GM12878 (cell line): Measurements from ENCODE around the gene SFN. TPM values are rescaled to one million over a fixed set of nuclear protein-coding genes. Genes with fewer than 3 reads are reported as not detected.

Source experiments
- ATAC-seq: fragments of 200-7000 bp; cut with Tn5 transposase; 3 replicates; pipeline ENCODE4 v1.9.1; 2020; ENCODE audit warnings: mild to moderate bottlenecking, moderate library complexity
- BruUV-seq: library from RNA; stranded (reverse); fragments of 400-500 nt; replicated peaks from 2 replicates; lab custom pipeline; 2021; lab: Mats Ljungman, UMichigan
- CTCF ChIA-PET: fragments of 300-600 bp; sonication (Branson Sonifier 250); formaldehyde crosslinking; extraction: SDS; loops from one replicate; lab custom pipeline; 2021; ENCODE audit warnings: inconsistent platforms; lab: Yijun Ruan, JAX
- POLR2A ChIA-PET: fragments of 350-600 bp; formaldehyde crosslinking; extraction: SDS; loops from one replicate; lab custom pipeline; 2021; ENCODE audit warnings: inconsistent platforms; lab: Charles Lee
- RAD21 ChIA-PET: fragments of 300-600 bp; sonication (Branson Sonifier 250); formaldehyde crosslinking; loops from one replicate; lab custom pipeline; 2023; ENCODE audit warnings: antibody characterized with exemption; ENCODE audit not compliant: unreplicated experiment; lab: Charles Lee
- SMC1A ChIA-PET: fragments of 300-600 bp; sonication (Branson Sonifier 250); formaldehyde crosslinking; loops from one replicate; lab custom pipeline; 2023; ENCODE audit not compliant: unreplicated experiment, uncharacterized antibody; lab: Charles Lee
- DNase-seq: peaks from one replicate; pipeline ENCODE4 v3.0.0-alpha.2; 2011; ENCODE audit warnings: low read depth, low spot score
- FAIRE-seq: peaks from 3 replicates; lab custom pipeline; 2011; peaks lifted over from hg19 to GRCh38; lab: Jason Lieb, UNC
- H2AFZ ChIP-seq: 2 replicates; pipeline ENCODE4 v1.6.0; 2011; ENCODE audit warnings: low read depth, low read length, control low read depth; ENCODE audit not compliant: control insufficient read depth
- H3K27ac ChIP-seq: 2 replicates; pipeline ENCODE4 v1.5.1; 2011; ENCODE audit warnings: control low read depth; ENCODE audit not compliant: control insufficient read depth, insufficient read depth
- H3K27me3 ChIP-seq, 2 experiments: replicated peaks in 1 of 2; 2 replicates each; pipeline versions ENCODE4 v1.6.0 to v1.6.1; 2011; ENCODE audit warnings: low read length in 1 of 2; ENCODE audit not compliant: control insufficient read depth in 2 of 2, insufficient read depth in 2 of 2
- H3K36me3 ChIP-seq, 2 experiments: 2 replicates each; pipeline ENCODE4 v1.5.1; 2011; ENCODE audit warnings: low read length in 1 of 2; ENCODE audit not compliant: control insufficient read depth in 2 of 2, insufficient read depth in 2 of 2
- H3K4me1 ChIP-seq: 2 replicates; pipeline ENCODE4 v1.6.1; 2011; ENCODE audit warnings: mild to moderate bottlenecking, low read length, moderate library complexity, mixed read lengths; ENCODE audit not compliant: control insufficient read depth, insufficient read depth
- H3K4me2 ChIP-seq: 2 replicates; pipeline ENCODE4 v1.6.0; 2011; ENCODE audit warnings: control low read depth; ENCODE audit not compliant: control insufficient read depth, insufficient read depth
- H3K4me3 ChIP-seq: fragments of 200-600 bp; sonication (generic); 2 replicates; pipeline ENCODE4 v1.5.1; 2016
- H3K79me2 ChIP-seq: 2 replicates; pipeline ENCODE4 v1.6.0; 2011; ENCODE audit warnings: low read length; ENCODE audit not compliant: control insufficient read depth, insufficient read depth
- H3K9ac ChIP-seq: 2 replicates; pipeline ENCODE4 v1.8.0; 2011; ENCODE audit warnings: low read length, control low read depth, mixed read lengths; ENCODE audit not compliant: control insufficient read depth, insufficient read depth
- H3K9me3 ChIP-seq: replicated peaks from 3 replicates; pipeline ENCODE4 v1.5.1; 2011; ENCODE audit warnings: mild to moderate bottlenecking, low read length; ENCODE audit not compliant: control insufficient read depth, insufficient read depth
- H4K20me1 ChIP-seq: 2 replicates; pipeline ENCODE4 v1.6.0; 2011; ENCODE audit not compliant: control insufficient read depth, insufficient read depth
- DPF2 ChIP-seq: fragments of 450-650 bp; IDR thresholded peaks from 2 replicates; pipeline ENCODE4 v1.6.1; 2017; ENCODE audit warnings: mild to moderate bottlenecking
- ESRRA ChIP-seq: IDR thresholded peaks from 2 replicates; pipeline ENCODE4 v1.6.1; 2012; ENCODE audit warnings: mild to moderate bottlenecking, low read length, improper control_type of control experiment
- HDAC6 ChIP-seq: fragments of 200-600 bp; sonication (generic); IDR thresholded peaks from one replicate; pipeline ENCODE4 v1.8.0; 2017; ENCODE audit warnings: antibody characterized with exemption; ENCODE audit not compliant: unreplicated experiment
- MXI1 ChIP-seq: fragments of 150-350 bp; IDR thresholded peaks from 2 replicates; pipeline ENCODE4 v1.6.1; 2011; ENCODE audit warnings: low read depth, mild to moderate bottlenecking, inconsistent platforms, low read length, improper control_type of control experiment
- RAD51 ChIP-seq: fragments of 450-650 bp; IDR thresholded peaks from 2 replicates; pipeline ENCODE4 v1.6.1; 2016; ENCODE audit warnings: moderate library complexity, mild to moderate bottlenecking, inconsistent platforms
- RELA ChIP-seq: fragments of 450-650 bp; IDR thresholded peaks from 2 replicates; pipeline ENCODE4 v1.8.0; 2014; ENCODE audit warnings: borderline replicate concordance; ENCODE audit not compliant: partially characterized antibody
- TARDBP ChIP-seq: IDR thresholded peaks from 2 replicates; pipeline ENCODE4 v1.6.1; 2016; ENCODE audit warnings: borderline replicate concordance
- TBL1XR1 ChIP-seq: IDR thresholded peaks from 2 replicates; pipeline ENCODE4 v1.6.1; 2012; ENCODE audit warnings: low read depth, low read length, improper control_type of control experiment
- WRNIP1 ChIP-seq: IDR thresholded peaks from 2 replicates; pipeline ENCODE4 v1.6.1; 2011; ENCODE audit warnings: low read depth, low read length, improper control_type of control experiment, borderline replicate concordance
- ZNF384 ChIP-seq: IDR thresholded peaks from 2 replicates; pipeline ENCODE4 v1.6.1; 2012; ENCODE audit warnings: low read depth, mild to moderate bottlenecking, low read length, improper control_type of control experiment, borderline replicate concordance
- ZNF622 ChIP-seq: fragments of 450-650 bp; IDR thresholded peaks from 2 replicates; pipeline ENCODE4 v1.6.1; 2017; ENCODE audit warnings: mild to moderate bottlenecking, inconsistent platforms
- WGBS: methylation state at CpG from one replicate; pipeline ENCODE4 v1.1.6; 2016; ENCODE audit warnings: low lambda C conversion rate; ENCODE audit not compliant: insufficient replicate concordance, insufficient coverage; ENCODE audit errors: missing lambda C conversion rate; 5-methylcytosine and 5-hydroxymethylcytosine counted together
- in situ Hi-C: fragments of 300-500 bp; cut with MboI; formaldehyde crosslinking; loops from 9 replicates; pipeline ENCODE4 v1.14.3; 2018; ENCODE audit warnings: mixed read lengths
- intact Hi-C: fragments of 100-400 bp; cut with micrococcal nuclease; formaldehyde crosslinking; loops from one replicate; pipeline ENCODE4 v1.14.2; 2022; ENCODE audit not compliant: unreplicated experiment
- polyA plus RNA-seq, 11 experiments: library from polyadenylated mRNA; depleted of rRNA in 4 of 11; unstranded in 6 of 11; stranded (reverse) in 5 of 11; fragments of >200 nt; fragmentation: Nextera tagmentation in 4 of 11; fragmentation: Illumina TruSeq in 1 of 11; extraction: Ambion mirVana in 4 of 11; extraction: Trizol in 1 of 11; gene quantifications; 1 replicate in 1 of 11; 2 replicates in 10 of 11; pipeline versions ENCODE4 v1.2.1 to v1.2.3, GENCODE V29; 2011 to 2016; ENCODE audit warnings: inconsistent platforms in 2 of 11, missing spikeins in 2 of 11, low read depth in 1 of 11
- total RNA-seq, 4 experiments: library from RNA; depleted of rRNA in 3 of 4; stranded (reverse); fragments of >200 nt in 3 of 4; fragmentation: Illumina TruSeq in 1 of 4; extraction: Trizol in 1 of 4; gene quantifications; 2 replicates each; pipeline versions ENCODE4 v1.2.1 to v1.2.3, GENCODE V29; 2013 to 2021
- TF ChIP-seq, protein P1 (sequence below): fragments of 450-650 bp; IDR thresholded peaks from 2 replicates; pipeline ENCODE4 v1.6.1; 2016; ENCODE audit warnings: mild to moderate bottlenecking
- TF ChIP-seq, protein P2 (sequence below): IDR thresholded peaks from 2 replicates; pipeline ENCODE4 v1.6.1; 2012; ENCODE audit warnings: mild to moderate bottlenecking, low read depth, low read length

The SFN gene
- total and polyA plus RNA-seq, 10 of the 15 experiments (the other 5 are each of a cell fraction or from before 2014, with no cell fraction given) = 0.19 to 2.9 (median 1.0) TPM

DNA sequence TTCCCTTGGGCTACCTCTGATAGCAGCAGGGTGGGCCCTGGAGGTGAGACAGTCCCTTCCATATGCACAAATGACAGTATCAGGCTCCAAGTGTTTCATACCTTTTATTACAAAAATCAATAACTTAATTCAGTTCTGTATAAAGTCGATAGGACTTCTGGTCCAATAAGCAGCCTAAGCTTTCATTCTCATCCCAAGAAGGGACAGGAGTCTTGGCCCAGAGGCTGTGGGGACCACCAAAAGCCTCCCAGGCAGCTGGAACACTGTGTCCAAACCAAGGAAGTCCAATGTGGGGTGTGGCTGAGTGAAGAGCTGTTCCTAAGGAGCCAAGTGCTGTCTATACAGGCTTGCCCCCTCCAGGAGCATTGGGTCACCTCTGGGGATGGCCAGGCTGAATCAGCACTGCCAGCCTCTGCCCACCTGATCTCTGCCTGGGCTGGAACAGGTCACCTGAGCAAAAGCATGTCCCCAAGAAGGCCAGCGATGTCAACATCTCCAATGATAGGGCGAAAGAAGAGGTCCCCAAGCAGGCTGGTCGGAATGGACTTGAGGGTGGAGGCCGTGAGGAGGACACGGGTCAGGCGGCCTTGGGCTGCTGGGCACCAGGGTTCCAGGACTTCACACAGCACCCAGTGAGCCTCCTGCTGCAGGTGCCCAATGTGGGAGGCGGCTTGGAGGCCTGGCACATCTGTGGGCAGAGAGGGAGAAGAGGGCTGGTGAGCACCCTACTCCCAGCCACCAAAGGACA, 48.6 kb downstream of the SFN start:
- Histone ChIP-seq H3K4me2 (no peak overlapping the region), H3K27ac (no peak overlapping the region), H3K4me1 (no peaks in the 10 kb centered on the region), H3K27me3 (no peaks in the 10 kb centered on the region; a peak in 1 of 4 replicates), H4K20me1 (no peaks in the 10 kb centered on the region), H3K79me2 (no peaks in the 10 kb centered on the region), H3K4me3 (no peak overlapping the region), H3K9ac (no peak overlapping the region)
- 9% methylated on average over 8 of the region's 8 CpGs for WGBS
- BruUV-seq = no TSS peak
- ChIA-PET SMC1A (interaction anchor here (1.2 kb wide), 1 partner anchor 10 kb away, joined by 3 read pairs; the partner anchor contains the start of gene NUDC), POLR2A (no interaction called here), RAD21 (no interaction called here)
- intact Hi-C loops = no loop called here
- FAIRE-seq (no peak), DNase-seq (no peak), ATAC-seq (no peak)
- in situ Hi-C loops = no loop called here
- TF ChIP-seq DPF2 (no peak), ESRRA (no peak), RAD51 (no peak)
- TF ChIP-seq, protein P1, sequence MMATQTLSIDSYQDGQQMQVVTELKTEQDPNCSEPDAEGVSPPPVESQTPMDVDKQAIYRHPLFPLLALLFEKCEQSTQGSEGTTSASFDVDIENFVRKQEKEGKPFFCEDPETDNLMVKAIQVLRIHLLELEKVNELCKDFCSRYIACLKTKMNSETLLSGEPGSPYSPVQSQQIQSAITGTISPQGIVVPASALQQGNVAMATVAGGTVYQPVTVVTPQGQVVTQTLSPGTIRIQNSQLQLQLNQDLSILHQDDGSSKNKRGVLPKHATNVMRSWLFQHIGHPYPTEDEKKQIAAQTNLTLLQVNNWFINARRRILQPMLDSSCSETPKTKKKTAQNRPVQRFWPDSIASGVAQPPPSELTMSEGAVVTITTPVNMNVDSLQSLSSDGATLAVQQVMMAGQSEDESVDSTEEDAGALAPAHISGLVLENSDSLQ = no peak
- TF ChIP-seq, all 136 proteins: peak for 0
- no peak overlapping the region for H2AFZ ChIP-seq
- no peaks in the 10 kb centered on the region for H3K36me3 ChIP-seq
- no peaks in the 10 kb centered on the region for H3K9me3 ChIP-seq
- CTCF ChIA-PET = no interaction called here

DNA sequence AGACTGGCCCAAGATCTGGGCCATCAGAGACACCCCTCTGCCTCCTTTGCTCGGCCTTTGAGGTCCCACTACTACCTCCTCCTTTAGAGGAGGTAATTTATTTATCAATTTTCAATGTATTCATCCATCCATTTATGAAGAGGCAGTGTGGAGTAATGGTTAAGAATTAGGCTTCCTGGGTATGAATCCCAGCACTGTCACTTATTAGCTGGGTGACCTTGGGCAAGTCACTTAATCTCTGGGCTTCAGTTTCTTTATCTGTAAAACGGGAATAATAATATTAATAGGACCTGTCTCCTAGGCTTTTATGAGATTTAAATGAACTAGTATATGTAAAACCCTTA, 49.2 kb downstream of the SFN start:
- Histone ChIP-seq H4K20me1 (no peaks in the 10 kb centered on the region), H3K79me2 (no peaks in the 10 kb centered on the region), H3K4me2 (no peak overlapping the region), H3K36me3 (no peaks in the 10 kb centered on the region), H3K9me3 (no peaks in the 10 kb centered on the region), H3K4me1 (no peaks in the 10 kb centered on the region), H3K4me3 (no peak overlapping the region), H3K27ac (no peak overlapping the region), H2AFZ (no peak overlapping the region), H3K27me3 (no peaks in the 10 kb centered on the region; a peak in 1 of 4 replicates), H3K9ac (no peak overlapping the region)
- FAIRE-seq = no peak
- in situ Hi-C loops = no loop called here
- ChIA-PET SMC1A (no interaction called here), CTCF (no interaction called here), POLR2A (no interaction called here), RAD21 (no interaction called here)
- ATAC-seq = no peak
- intact Hi-C loops = no loop called here
- 0% methylated on average over 2 of the region's 2 CpGs for WGBS
- DNase-seq = no peak
- no TSS peak for BruUV-seq
- no peak for TF ChIP-seq MXI1
- no peak for TF ChIP-seq TBL1XR1
- no peak for TF ChIP-seq TARDBP
- no peak for TF ChIP-seq HDAC6
- no peak for TF ChIP-seq ZNF384
- no peak for TF ChIP-seq RELA
- no peak for TF ChIP-seq WRNIP1
- TF ChIP-seq, protein P2, sequence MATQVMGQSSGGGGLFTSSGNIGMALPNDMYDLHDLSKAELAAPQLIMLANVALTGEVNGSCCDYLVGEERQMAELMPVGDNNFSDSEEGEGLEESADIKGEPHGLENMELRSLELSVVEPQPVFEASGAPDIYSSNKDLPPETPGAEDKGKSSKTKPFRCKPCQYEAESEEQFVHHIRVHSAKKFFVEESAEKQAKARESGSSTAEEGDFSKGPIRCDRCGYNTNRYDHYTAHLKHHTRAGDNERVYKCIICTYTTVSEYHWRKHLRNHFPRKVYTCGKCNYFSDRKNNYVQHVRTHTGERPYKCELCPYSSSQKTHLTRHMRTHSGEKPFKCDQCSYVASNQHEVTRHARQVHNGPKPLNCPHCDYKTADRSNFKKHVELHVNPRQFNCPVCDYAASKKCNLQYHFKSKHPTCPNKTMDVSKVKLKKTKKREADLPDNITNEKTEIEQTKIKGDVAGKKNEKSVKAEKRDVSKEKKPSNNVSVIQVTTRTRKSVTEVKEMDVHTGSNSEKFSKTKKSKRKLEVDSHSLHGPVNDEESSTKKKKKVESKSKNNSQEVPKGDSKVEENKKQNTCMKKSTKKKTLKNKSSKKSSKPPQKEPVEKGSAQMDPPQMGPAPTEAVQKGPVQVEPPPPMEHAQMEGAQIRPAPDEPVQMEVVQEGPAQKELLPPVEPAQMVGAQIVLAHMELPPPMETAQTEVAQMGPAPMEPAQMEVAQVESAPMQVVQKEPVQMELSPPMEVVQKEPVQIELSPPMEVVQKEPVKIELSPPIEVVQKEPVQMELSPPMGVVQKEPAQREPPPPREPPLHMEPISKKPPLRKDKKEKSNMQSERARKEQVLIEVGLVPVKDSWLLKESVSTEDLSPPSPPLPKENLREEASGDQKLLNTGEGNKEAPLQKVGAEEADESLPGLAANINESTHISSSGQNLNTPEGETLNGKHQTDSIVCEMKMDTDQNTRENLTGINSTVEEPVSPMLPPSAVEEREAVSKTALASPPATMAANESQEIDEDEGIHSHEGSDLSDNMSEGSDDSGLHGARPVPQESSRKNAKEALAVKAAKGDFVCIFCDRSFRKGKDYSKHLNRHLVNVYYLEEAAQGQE = no peak
- TF ChIP-seq ZNF622 = no peak
